Measurements from ENCODE around the gene KAT6B.

The KAT6B gene

GRCh38 chr10:75019370-75019769, 193.0 kb downstream of the KAT6B start:
- Mint-ChIP-seq H3K4me1 (peaks cover 67% of the 10 kb centered on the region), H3K4me3 (peak overlapping the region; percentile 35), H3K27me3 (ENCODE audit: low read depth, poor library complexity) (peaks cover 3% of the 10 kb centered on the region), H3K9me3 (no peaks in the 10 kb centered on the region), H3K27ac (no peak overlapping the region), H3K36me3 (ENCODE audit: low read depth) (peaks cover 52% of the 10 kb centered on the region)
- no peak for TF ChIP-seq CTCF (IDR thresholded peaks at IDR 0.05)
- DNase-seq = no peak

GRCh38 chr10:75020168-75020567, 193.8 kb downstream of the KAT6B start:
- H3K27me3 Mint-ChIP-seq (ENCODE audit: low read depth, poor library complexity) = peaks cover 3% of the 10 kb centered on the region
- H3K4me1 Mint-ChIP-seq = peaks cover 73% of the 10 kb centered on the region
- H3K9me3 Mint-ChIP-seq = no peaks in the 10 kb centered on the region
- no peak for TF ChIP-seq CTCF (IDR thresholded peaks at IDR 0.05)
- no peak for DNase-seq
- no peak overlapping the region for H3K27ac Mint-ChIP-seq
- no peak overlapping the region for H3K4me3 Mint-ChIP-seq
- H3K36me3 Mint-ChIP-seq (ENCODE audit: low read depth) = peaks cover 58% of the 10 kb centered on the region

- Mint-ChIP-seq H3K36me3 (ENCODE audit: low read depth) (peaks cover 54% of the 10 kb centered on the region), H3K9me3 (no peaks in the 10 kb centered on the region), H3K27ac (no peak overlapping the region), H3K27me3 (ENCODE audit: low read depth, poor library complexity) (peaks cover 3% of the 10 kb centered on the region), H3K4me1 (peaks cover 61% of the 10 kb centered on the region), H3K4me3 (no peak overlapping the region)
- TF ChIP-seq CTCF (IDR thresholded peaks at IDR 0.05) = no peak
- no peak for DNase-seq
Observed at GRCh38 chr10:75021379-75022249, 195.2 kb downstream of the KAT6B start.

GRCh38 chr10:75023074-75023473, 196.7 kb downstream of the KAT6B start:
- H3K4me3 Mint-ChIP-seq = no peak overlapping the region
- peaks cover 57% of the 10 kb centered on the region for H3K36me3 Mint-ChIP-seq (ENCODE audit: low read depth)
- no peak for DNase-seq
- H3K27ac Mint-ChIP-seq = no peak overlapping the region
- no peaks in the 10 kb centered on the region for H3K27me3 Mint-ChIP-seq (ENCODE audit: low read depth, poor library complexity)
- no peak for TF ChIP-seq CTCF (IDR thresholded peaks at IDR 0.05)
- H3K9me3 Mint-ChIP-seq = no peaks in the 10 kb centered on the region
- H3K4me1 Mint-ChIP-seq = peaks cover 52% of the 10 kb centered on the region

GRCh38 chr10:75024971-75025523, 198.6 kb downstream of the KAT6B start:
- peaks cover 34% of the 10 kb centered on the region for H3K4me1 Mint-ChIP-seq
- H3K9me3 Mint-ChIP-seq = no peaks in the 10 kb centered on the region

More at GRCh38 chr10:75024971-75025523, 198.6 kb downstream of the KAT6B start:
- Mint-ChIP-seq H3K27ac (no peak overlapping the region), H3K36me3 (ENCODE audit: low read depth) (peaks cover 75% of the 10 kb centered on the region), H3K4me3 (no peak overlapping the region), H3K27me3 (ENCODE audit: low read depth, poor library complexity) (no peaks in the 10 kb centered on the region)
- no peak for TF ChIP-seq CTCF (IDR thresholded peaks at IDR 0.05)
- no peak for DNase-seq
